Heart left ventricle (tissue), 13 donors: ENCODE measurements around the gene KRT80.

Experiments used
- CTCF ChIP-seq, 12 donors: fragments of 200-600 bp; sonication (generic) in 4 of 12; IDR thresholded peaks; one replicate each; pipeline versions ENCODE4 v1.5.0 to v1.8.0; 2018 to 2022; ENCODE audit warnings: antibody characterized with exemption in 12 of 12, mild to moderate bottlenecking in 5 of 12
- POLR2A ChIP-seq, 2 donors: fragments of 450-650 bp; IDR thresholded peaks; one replicate each; pipeline ENCODE4 v1.6.1; 2017; ENCODE audit warnings: antibody characterized with exemption in 2 of 2, mild to moderate bottlenecking in 2 of 2, moderate library complexity in 2 of 2
- donor health status: ischemic (EF 13 %, LVEDD 7.1; RV severe dilation, severe dysfunction).
- donor health status: DM: no; HTN: yes; CAD: no.
- donor health status: DM: no; HTN: no; CAD: no.
- donor health status: ischemic (EF 25% LVEDD 6.9; RV normal size, moderate dysfunction).
- donor health status: ischemic (EF 25% LVEDD 5.7; RV mildly dilated, moderate dysfunction).
- donor health status: ischemic (EF 35%, LVEDD 5.7; RV mildly dilated, moderate dysfunction).
- donor health status: nonischemic (EF 11% LVEDD 7.7; RV severe dilation, severe dysfunction).
- donor health status: DM: yes; HTN: yes; CAD: no.
- donor health status: PGD.
- donor health status: ischemic (EF 29% LVEDD 5.4; RV normal size, mild dysfunction).
- donor health status: nonischemic (EF 23%, LVEDD 6.1; RV moderate dilation, normal function).

GRCh38 chr12:52238916-52239646 lies 47.3 kb upstream of the KRT80 start:
- TF ChIP-seq CTCF (IDR thresholded peaks at IDR 0.05) (no peak), POLR2A (IDR thresholded peaks at IDR 0.05) (no peak)
